Testis (tissue), 3 donors: Measurements from ENCODE around the gene PTPRK. TPM values are rescaled to one million over a fixed set of nuclear protein-coding genes. Genes with fewer than 3 reads are reported as not detected.

Source experiments
- DNase-seq: peaks from one replicate; pipeline ENCODE4 v3.0.0-alpha.2; 2019
- H3K27ac ChIP-seq, 2 donors: fragments of 200-600 bp; sonication (generic); one replicate each; pipeline ENCODE4 v1.5.1; 2019
- H3K27me3 ChIP-seq: fragments of 200-600 bp; sonication (generic); one replicate; pipeline ENCODE4 v1.5.1; 2019
- H3K36me3 ChIP-seq: fragments of 200-600 bp; sonication (generic); one replicate; pipeline ENCODE4 v1.5.1; 2017; ENCODE audit warnings: low read depth; ENCODE audit errors: missing control alignments
- H3K4me1 ChIP-seq: fragments of 200-600 bp; sonication (generic); one replicate; pipeline ENCODE4 v1.5.1; 2019
- H3K4me3 ChIP-seq, 2 donors: fragments of 200-600 bp; sonication (generic); one replicate each; pipeline ENCODE4 v1.5.1; 2017 to 2019
- H3K9me3 ChIP-seq: fragments of 200-600 bp; sonication (generic); one replicate; pipeline ENCODE4 v1.5.1; 2017
- CTCF ChIP-seq, 3 experiments: fragments of 450-650 bp in 2 of 3; fragments of 200-600 bp in 1 of 3; sonication (generic) in 1 of 3; IDR thresholded peaks; one replicate each; pipeline ENCODE4 v1.5.1; 2016 to 2019; ENCODE audit warnings: antibody characterized with exemption in 3 of 3, mild to moderate bottlenecking in 2 of 3, moderate library complexity in 1 of 3
- POLR2A ChIP-seq: fragments of 450-650 bp; IDR thresholded peaks from one replicate; pipeline ENCODE4 v1.6.1; 2017; ENCODE audit warnings: antibody characterized with exemption, mild to moderate bottlenecking, moderate library complexity
- WGBS, 2 donors: methylation state at CpG; one replicate each; pipeline ENCODE4 v1.1.5; 2018; 5-methylcytosine and 5-hydroxymethylcytosine counted together
- intact Hi-C: fragments of 100-400 bp; cut with DNase I; formaldehyde crosslinking; loops from one replicate; pipeline ENCODE4 v1.15.1; 2023; ENCODE audit warnings: low total_unique reads
- polyA plus RNA-seq: library from polyadenylated mRNA; stranded (reverse); fragments of 350-450 nt; fragmentation: Illumina TruSeq; extraction: RNeasy Lipid Tissue Mini Kit (QIAGEN cat#74804); gene quantifications from one replicate; pipeline ENCODE4 v1.2.3, GENCODE V29; 2014; ENCODE audit warnings: low read depth, low replicate concordance; ENCODE audit not compliant: insufficient read depth
- total RNA-seq, 2 donors: library from RNA; depleted of rRNA; stranded (reverse); fragments of >200 nt; gene quantifications; one replicate each; pipeline ENCODE4 v1.2.3, GENCODE V29; 2016

The PTPRK gene
- total and polyA plus RNA-seq, 3 donors from 2014 or later: 9.1 to 13.3 (median 12.5) TPM

- Histone ChIP-seq H3K4me3 (no peak overlapping the region), H3K9me3 (no peaks in the 10 kb centered on the region), H3K4me1 (no peaks in the 10 kb centered on the region), H3K36me3 (no peaks in the 10 kb centered on the region), H3K27ac (no peak overlapping the region), H3K27me3 (no peaks in the 10 kb centered on the region)
- TF ChIP-seq CTCF (IDR thresholded peaks at IDR 0.05): no peak
- TF ChIP-seq POLR2A: no peak
- 0% methylated on average over 1 of the region's 1 CpG for WGBS, 2 donors
- intact Hi-C loops: no loop called here
- no peak for DNase-seq
Observed at GRCh38 chr6:128388380-128388779, 132.0 kb downstream of the PTPRK start.

- no peaks in the 10 kb centered on the region for H3K36me3 ChIP-seq
- TF ChIP-seq CTCF (IDR thresholded peaks at IDR 0.05) (no peak), POLR2A (no peak)
- intact Hi-C loops: no loop called here
- H3K27ac ChIP-seq: no peak overlapping the region
- no peaks in the 10 kb centered on the region for H3K27me3 ChIP-seq
- DNase-seq: no peak
- H3K9me3 ChIP-seq: no peaks in the 10 kb centered on the region
- H3K4me3 ChIP-seq: no peak overlapping the region
- no peaks in the 10 kb centered on the region for H3K4me1 ChIP-seq
Observed at GRCh38 chr6:128380891-128381290, 139.5 kb downstream of the PTPRK start.

- Histone ChIP-seq H3K27me3 (no peaks in the 10 kb centered on the region), H3K4me3 (no peak overlapping the region), H3K36me3 (no peaks in the 10 kb centered on the region), H3K4me1 (no peaks in the 10 kb centered on the region), H3K9me3 (no peaks in the 10 kb centered on the region), H3K27ac (peak overlapping the region in 1 of 2 donors; percentile 19)
- intact Hi-C loops: no loop called here
- no peak for DNase-seq
- TF ChIP-seq CTCF (IDR thresholded peaks at IDR 0.05): no peak
- no peak for TF ChIP-seq POLR2A
Observed at GRCh38 chr6:128379577-128379976, 140.8 kb downstream of the PTPRK start.

- WGBS, 2 donors: 96 to 97% methylated on average over 4 of the region's 4 CpGs
- intact Hi-C loops: no loop called here
- no peak for DNase-seq
- TF ChIP-seq CTCF (IDR thresholded peaks at IDR 0.05) (no peak), POLR2A (no peak)
- Histone ChIP-seq H3K4me1 (no peaks in the 10 kb centered on the region), H3K36me3 (no peaks in the 10 kb centered on the region), H3K27me3 (no peaks in the 10 kb centered on the region), H3K9me3 (no peaks in the 10 kb centered on the region), H3K27ac (no peak overlapping the region), H3K4me3 (no peak overlapping the region)
Observed at GRCh38 chr6:128376952-128377503, 143.4 kb downstream of the PTPRK start.

- TF ChIP-seq POLR2A (no peak), CTCF (IDR thresholded peaks at IDR 0.05) (no peak)
- intact Hi-C loops: no loop called here
- Histone ChIP-seq H3K27me3 (no peaks in the 10 kb centered on the region), H3K4me3 (no peak overlapping the region), H3K9me3 (no peaks in the 10 kb centered on the region), H3K27ac (no peak overlapping the region), H3K4me1 (no peaks in the 10 kb centered on the region), H3K36me3 (no peaks in the 10 kb centered on the region)
- WGBS, 2 donors: 92 to 94% methylated on average over 4 of the region's 4 CpGs
- no peak for DNase-seq
Observed at GRCh38 chr6:128371136-128371535, 149.3 kb downstream of the PTPRK start.
